GM23338 (cell line): ENCODE results near the gene OBSCN. TPM values are rescaled to one million over a fixed set of nuclear protein-coding genes. Genes with fewer than 3 reads are reported as not detected.

ENCODE experiments used
- ATAC-seq: fragments of 200-7000 bp; cut with Tn5 transposase; 3 replicates; pipeline ENCODE4 v1.9.1; 2020
- DNase-seq: peaks from one replicate; pipeline ENCODE4 v3.0.0-alpha.2; 2015; ENCODE audit warnings: low spot score
- H2AFZ ChIP-seq: fragments of 200-600 bp; sonication (generic); 2 replicates; pipeline ENCODE4 v1.8.0; 2016; ENCODE audit warnings: antibody characterized with exemption, mild to moderate bottlenecking, moderate library complexity
- H3F3A ChIP-seq: fragments of 200-600 bp; sonication (generic); replicated peaks from 2 replicates; pipeline ENCODE4 v1.8.0; 2017; ENCODE audit warnings: antibody characterized with exemption, mixed run types, low read depth
- H3K27ac ChIP-seq: fragments of 200-600 bp; sonication (generic); 2 replicates; pipeline ENCODE4 v1.6.1; 2016; ENCODE audit warnings: low read depth
- H3K27me3 ChIP-seq: fragments of 200-600 bp; sonication (generic); 2 replicates; pipeline ENCODE4 v1.8.0; 2016; ENCODE audit warnings: mild to moderate bottlenecking, mixed run types, moderate library complexity; ENCODE audit not compliant: insufficient read depth
- H3K36me3 ChIP-seq: fragments of 200-600 bp; sonication (generic); 2 replicates; pipeline ENCODE4 v1.8.0; 2016; ENCODE audit warnings: mild to moderate bottlenecking; ENCODE audit not compliant: insufficient read depth
- H3K4me1 ChIP-seq: fragments of 200-600 bp; sonication (generic); 2 replicates; pipeline ENCODE4 v1.8.0; 2016; ENCODE audit warnings: mild to moderate bottlenecking, moderate library complexity; ENCODE audit not compliant: insufficient read depth
- H3K4me2 ChIP-seq: fragments of 200-600 bp; sonication (generic); 2 replicates; pipeline ENCODE4 v1.7.1; 2017; ENCODE audit warnings: mixed run types
- H3K4me3 ChIP-seq: fragments of 200-600 bp; sonication (generic); 2 replicates; pipeline ENCODE4 v1.6.1; 2016; ENCODE audit warnings: mixed run types
- H3K79me2 ChIP-seq: fragments of 200-600 bp; sonication (generic); replicated peaks from 2 replicates; pipeline ENCODE4 v1.8.0; 2017; ENCODE audit warnings: mild to moderate bottlenecking; ENCODE audit not compliant: insufficient read depth
- H3K9me2 ChIP-seq: fragments of 200-600 bp; sonication (generic); 2 replicates; pipeline ENCODE4 v1.8.0; 2017; ENCODE audit not compliant: insufficient read depth
- H4K20me1 ChIP-seq: fragments of 200-600 bp; sonication (generic); replicated peaks from 2 replicates; pipeline ENCODE4 v1.8.0; 2017; ENCODE audit warnings: mild to moderate bottlenecking; ENCODE audit not compliant: insufficient read depth
- H3K27ac Mint-ChIP-seq: 2 replicates; pipeline ENCODE4 v1.8.0; 2020; ENCODE audit warnings: inconsistent platforms, mild to moderate bottlenecking, moderate library complexity, mixed read lengths
- H3K27me3 Mint-ChIP-seq: 3 replicates; pipeline ENCODE4 v1.8.0; 2022; ENCODE audit warnings: low read depth, mild to moderate bottlenecking, moderate library complexity, mixed read lengths, inconsistent platforms; ENCODE audit not compliant: insufficient read depth, poor library complexity
- H3K36me3 Mint-ChIP-seq: 3 replicates; pipeline ENCODE4 v1.8.0; 2021; ENCODE audit warnings: low read depth, mild to moderate bottlenecking, inconsistent platforms, moderate library complexity, mixed read lengths
- H3K4me1 Mint-ChIP-seq: 3 replicates; pipeline ENCODE4 v1.8.0; 2020; ENCODE audit warnings: mild to moderate bottlenecking, inconsistent platforms, mixed read lengths
- H3K4me3 Mint-ChIP-seq: 3 replicates; pipeline ENCODE4 v1.8.0; 2021; ENCODE audit warnings: moderate library complexity, mild to moderate bottlenecking, inconsistent platforms, mixed read lengths
- H3K9me3 Mint-ChIP-seq: 3 replicates; pipeline ENCODE4 v1.8.0; 2020; ENCODE audit warnings: moderate library complexity, mild to moderate bottlenecking, inconsistent platforms, mixed read lengths
- CREB1 ChIP-seq: fragments of 250-450 bp; sonication (Bioruptor Pico); IDR thresholded peaks from 2 replicates; pipeline ENCODE4 v1.5.0; 2020; ENCODE audit warnings: low read depth, mild to moderate bottlenecking, moderate library complexity
- EZH2phosphoT487 ChIP-seq: fragments of 200-600 bp; sonication (generic); IDR thresholded peaks from one replicate; pipeline ENCODE4 v1.8.1; 2018; ENCODE audit warnings: antibody characterized with exemption; ENCODE audit not compliant: unreplicated experiment
- JUNB ChIP-seq: IDR thresholded peaks from one replicate; pipeline ENCODE4 v1.6.1; 2016; ENCODE audit warnings: antibody characterized with exemption; ENCODE audit not compliant: unreplicated experiment
- NANOG ChIP-seq: IDR thresholded peaks from 2 replicates; pipeline ENCODE4 v1.6.1; 2016; ENCODE audit warnings: antibody characterized with exemption, borderline replicate concordance
- POLR2AphosphoS5 ChIP-seq: IDR thresholded peaks from 2 replicates; pipeline ENCODE4 v1.6.1; 2016; ENCODE audit warnings: antibody characterized with exemption, low read depth
- ZNF114 ChIP-seq: fragments of 250-450 bp; sonication (Bioruptor Pico); IDR thresholded peaks from 2 replicates; pipeline ENCODE4 v1.5.0; 2020; ENCODE audit warnings: mild to moderate bottlenecking, moderate library complexity
- ZNF331 ChIP-seq: fragments of 250-450 bp; sonication (Bioruptor Pico); IDR thresholded peaks from 2 replicates; pipeline ENCODE4 v1.5.0; 2020; ENCODE audit warnings: low read depth, mild to moderate bottlenecking, moderate library complexity
- polyA plus RNA-seq: library from polyadenylated mRNA; unstranded; fragments of >200 nt; fragmentation: Nextera tagmentation; extraction: Ambion mirVana; gene quantifications from 2 replicates; pipeline ENCODE4 v1.2.1, GENCODE V29; 2016
- total RNA-seq: library from RNA; depleted of rRNA; stranded (reverse); fragments of >200 nt; shearing (Covaris generic); gene quantifications from 2 replicates; pipeline ENCODE4 v1.2.3, GENCODE V29; 2014
- TF ChIP-seq, protein P1 (sequence below): fragments of 250-450 bp; sonication (Bioruptor Pico); IDR thresholded peaks from 2 replicates; pipeline ENCODE4 v1.5.0; 2020; ENCODE audit warnings: mild to moderate bottlenecking, moderate library complexity
- TF ChIP-seq, protein P2 (sequence below): IDR thresholded peaks from 2 replicates; pipeline ENCODE4 v1.6.1; 2016; ENCODE audit warnings: antibody characterized with exemption

The OBSCN gene
- total and polyA plus RNA-seq, 2 experiments from 2014 or later, result 8.4 to 38.5 TPM

DNA sequence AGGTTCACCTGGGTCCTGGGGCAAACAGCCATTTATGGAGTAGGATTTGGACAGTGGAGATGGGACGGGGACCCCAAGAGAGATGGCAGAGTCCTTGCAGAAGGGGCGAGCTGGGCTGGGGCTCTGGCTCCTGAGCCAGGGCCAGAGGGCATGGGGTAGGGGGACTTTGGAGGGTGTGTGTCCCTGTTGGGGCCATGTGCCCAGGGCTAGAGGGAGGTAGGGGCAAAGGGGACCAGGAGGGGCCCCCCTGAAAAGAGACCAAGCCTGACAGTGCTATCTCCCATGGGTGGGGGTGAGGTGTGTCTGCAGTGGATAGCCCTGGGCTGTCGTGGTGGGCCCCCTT lies 106.4 kb downstream of the OBSCN start (continued):
- TF ChIP-seq, protein P1, sequence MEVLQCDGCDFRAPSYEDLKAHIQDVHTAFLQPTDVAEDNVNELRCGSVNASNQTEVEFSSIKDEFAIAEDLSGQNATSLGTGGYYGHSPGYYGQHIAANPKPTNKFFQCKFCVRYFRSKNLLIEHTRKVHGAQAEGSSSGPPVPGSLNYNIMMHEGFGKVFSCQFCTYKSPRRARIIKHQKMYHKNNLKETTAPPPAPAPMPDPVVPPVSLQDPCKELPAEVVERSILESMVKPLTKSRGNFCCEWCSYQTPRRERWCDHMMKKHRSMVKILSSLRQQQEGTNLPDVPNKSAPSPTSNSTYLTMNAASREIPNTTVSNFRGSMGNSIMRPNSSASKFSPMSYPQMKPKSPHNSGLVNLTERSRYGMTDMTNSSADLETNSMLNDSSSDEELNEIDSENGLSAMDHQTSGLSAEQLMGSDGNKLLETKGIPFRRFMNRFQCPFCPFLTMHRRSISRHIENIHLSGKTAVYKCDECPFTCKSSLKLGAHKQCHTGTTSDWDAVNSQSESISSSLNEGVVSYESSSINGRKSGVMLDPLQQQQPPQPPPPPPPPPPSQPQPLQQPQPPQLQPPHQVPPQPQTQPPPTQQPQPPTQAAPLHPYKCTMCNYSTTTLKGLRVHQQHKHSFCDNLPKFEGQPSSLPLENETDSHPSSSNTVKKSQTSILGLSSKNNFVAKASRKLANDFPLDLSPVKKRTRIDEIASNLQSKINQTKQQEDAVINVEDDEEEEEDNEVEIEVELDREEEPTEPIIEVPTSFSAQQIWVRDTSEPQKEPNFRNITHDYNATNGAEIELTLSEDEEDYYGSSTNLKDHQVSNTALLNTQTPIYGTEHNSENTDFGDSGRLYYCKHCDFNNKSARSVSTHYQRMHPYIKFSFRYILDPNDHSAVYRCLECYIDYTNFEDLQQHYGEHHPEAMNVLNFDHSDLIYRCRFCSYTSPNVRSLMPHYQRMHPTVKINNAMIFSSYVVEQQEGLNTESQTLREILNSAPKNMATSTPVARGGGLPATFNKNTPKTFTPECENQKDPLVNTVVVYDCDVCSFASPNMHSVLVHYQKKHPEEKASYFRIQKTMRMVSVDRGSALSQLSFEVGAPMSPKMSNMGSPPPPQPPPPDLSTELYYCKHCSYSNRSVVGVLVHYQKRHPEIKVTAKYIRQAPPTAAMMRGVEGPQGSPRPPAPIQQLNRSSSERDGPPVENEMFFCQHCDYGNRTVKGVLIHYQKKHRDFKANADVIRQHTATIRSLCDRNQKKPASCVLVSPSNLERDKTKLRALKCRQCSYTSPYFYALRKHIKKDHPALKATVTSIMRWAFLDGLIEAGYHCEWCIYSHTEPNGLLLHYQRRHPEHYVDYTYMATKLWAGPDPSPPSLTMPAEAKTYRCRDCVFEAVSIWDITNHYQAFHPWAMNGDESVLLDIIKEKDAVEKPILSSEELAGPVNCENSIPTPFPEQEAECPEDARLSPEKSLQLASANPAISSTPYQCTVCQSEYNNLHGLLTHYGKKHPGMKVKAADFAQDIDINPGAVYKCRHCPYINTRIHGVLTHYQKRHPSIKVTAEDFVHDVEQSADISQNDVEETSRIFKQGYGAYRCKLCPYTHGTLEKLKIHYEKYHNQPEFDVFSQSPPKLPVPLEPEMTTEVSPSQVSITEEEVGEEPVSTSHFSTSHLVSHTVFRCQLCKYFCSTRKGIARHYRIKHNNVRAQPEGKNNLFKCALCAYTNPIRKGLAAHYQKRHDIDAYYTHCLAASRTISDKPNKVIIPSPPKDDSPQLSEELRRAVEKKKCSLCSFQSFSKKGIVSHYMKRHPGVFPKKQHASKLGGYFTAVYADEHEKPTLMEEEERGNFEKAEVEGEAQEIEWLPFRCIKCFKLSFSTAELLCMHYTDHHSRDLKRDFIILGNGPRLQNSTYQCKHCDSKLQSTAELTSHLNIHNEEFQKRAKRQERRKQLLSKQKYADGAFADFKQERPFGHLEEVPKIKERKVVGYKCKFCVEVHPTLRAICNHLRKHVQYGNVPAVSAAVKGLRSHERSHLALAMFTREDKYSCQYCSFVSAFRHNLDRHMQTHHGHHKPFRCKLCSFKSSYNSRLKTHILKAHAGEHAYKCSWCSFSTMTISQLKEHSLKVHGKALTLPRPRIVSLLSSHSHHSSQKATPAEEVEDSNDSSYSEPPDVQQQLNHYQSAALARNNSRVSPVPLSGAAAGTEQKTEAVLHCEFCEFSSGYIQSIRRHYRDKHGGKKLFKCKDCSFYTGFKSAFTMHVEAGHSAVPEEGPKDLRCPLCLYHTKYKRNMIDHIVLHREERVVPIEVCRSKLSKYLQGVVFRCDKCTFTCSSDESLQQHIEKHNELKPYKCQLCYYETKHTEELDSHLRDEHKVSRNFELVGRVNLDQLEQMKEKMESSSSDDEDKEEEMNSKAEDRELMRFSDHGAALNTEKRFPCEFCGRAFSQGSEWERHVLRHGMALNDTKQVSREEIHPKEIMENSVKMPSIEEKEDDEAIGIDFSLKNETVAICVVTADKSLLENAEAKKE (CRISPR knock-in tag), result no peak
- TF ChIP-seq POLR2AphosphoS5, result no peak
- TF ChIP-seq, protein P2, sequence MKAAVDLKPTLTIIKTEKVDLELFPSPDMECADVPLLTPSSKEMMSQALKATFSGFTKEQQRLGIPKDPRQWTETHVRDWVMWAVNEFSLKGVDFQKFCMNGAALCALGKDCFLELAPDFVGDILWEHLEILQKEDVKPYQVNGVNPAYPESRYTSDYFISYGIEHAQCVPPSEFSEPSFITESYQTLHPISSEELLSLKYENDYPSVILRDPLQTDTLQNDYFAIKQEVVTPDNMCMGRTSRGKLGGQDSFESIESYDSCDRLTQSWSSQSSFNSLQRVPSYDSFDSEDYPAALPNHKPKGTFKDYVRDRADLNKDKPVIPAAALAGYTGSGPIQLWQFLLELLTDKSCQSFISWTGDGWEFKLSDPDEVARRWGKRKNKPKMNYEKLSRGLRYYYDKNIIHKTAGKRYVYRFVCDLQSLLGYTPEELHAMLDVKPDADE, result no peak
- TF ChIP-seq CREB1 (CRISPR knock-in tag), result no peak
- no peak for TF ChIP-seq NANOG

DNA sequence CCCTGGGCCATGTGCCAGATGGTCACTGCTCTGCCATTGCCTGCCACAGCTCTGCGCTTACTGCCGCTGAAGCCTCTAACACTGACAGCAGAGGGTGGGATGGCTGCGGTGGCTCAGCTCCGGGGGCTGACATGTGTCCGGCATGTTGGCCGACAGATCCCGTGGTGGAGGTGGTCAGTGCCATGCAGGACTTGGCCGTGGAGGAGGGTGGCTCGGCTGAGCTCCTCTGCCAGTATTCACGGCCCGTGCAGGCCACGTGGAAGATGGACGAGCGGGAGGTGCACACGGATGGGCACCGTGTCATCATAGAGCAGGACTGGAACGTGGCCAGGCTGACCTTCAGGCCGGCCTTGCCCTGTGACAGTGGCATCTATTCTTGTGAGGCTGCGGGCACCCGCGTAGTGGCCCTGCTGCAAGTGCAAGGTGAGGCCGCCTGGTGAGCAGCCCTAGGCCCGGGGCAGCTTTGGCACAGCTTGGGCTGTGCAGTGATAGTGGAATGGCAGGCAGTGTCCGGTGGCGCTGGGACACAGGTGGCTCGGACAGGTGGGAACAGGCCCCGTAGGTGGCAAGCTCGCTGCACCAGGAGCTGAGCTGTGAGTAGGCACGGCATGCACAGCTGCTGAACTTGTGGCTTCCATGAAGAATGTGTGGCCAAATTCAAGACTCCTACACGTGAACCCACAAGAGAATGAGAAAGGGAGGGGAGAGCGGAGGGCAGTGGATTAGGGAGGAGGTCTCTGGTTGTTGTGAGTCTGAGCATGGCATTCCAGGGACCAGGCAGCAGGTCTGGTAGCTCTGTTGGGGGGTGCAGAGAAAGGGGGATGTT lies 107.0 kb downstream of the OBSCN start:
- Mint-ChIP-seq H3K27me3 (peaks cover 5% of the 10 kb centered on the region), H3K4me3 (no peak overlapping the region), H3K36me3 (peaks cover 9% of the 10 kb centered on the region), H3K27ac (no peak overlapping the region), H3K4me1 (no peaks in the 10 kb centered on the region), H3K9me3 (peaks cover 9% of the 10 kb centered on the region; the same call in 2 of the 3 replicates)
- no peaks in the 10 kb centered on the region for H3K79me2 ChIP-seq
- H3K27me3 ChIP-seq, result no peaks in the 10 kb centered on the region
- no peaks in the 10 kb centered on the region for H3K36me3 ChIP-seq
- ATAC-seq (no peak), DNase-seq (no peak)
- H3K4me1 ChIP-seq, result no peaks in the 10 kb centered on the region
- H3K27ac ChIP-seq, result no peak overlapping the region
- H3K4me3 ChIP-seq, result no peak overlapping the region
- H3K9me2 ChIP-seq, result peaks cover 13% of the 10 kb centered on the region
- no peaks in the 10 kb centered on the region for H4K20me1 ChIP-seq
- TF ChIP-seq ZNF114 (no peak), EZH2phosphoT487 (no peak), JUNB (no peak), ZNF331 (CRISPR knock-in tag) (no peak)
- H3K4me2 ChIP-seq, result no peak overlapping the region
- H3F3A ChIP-seq, result no peaks in the 10 kb centered on the region
- no peak overlapping the region for H2AFZ ChIP-seq
